Right atrium auricular region (tissue), 2 donors: ENCODE results near the gene SH3GL3. TPM values are rescaled to one million over a fixed set of nuclear protein-coding genes. Genes with fewer than 3 reads are reported as not detected.

ENCODE experiments used
- DNase-seq: peaks from one replicate; pipeline ENCODE4 v3.0.0-alpha.2; 2019; ENCODE audit warnings: low spot score
- H3K27ac ChIP-seq, 2 donors: fragments of 200-600 bp; sonication (generic); 1 replicate in 1 of 2; 2 replicates in 1 of 2; pipeline ENCODE4 v1.5.1; 2016 to 2019
- H3K27me3 ChIP-seq, 2 donors: fragments of 200-600 bp; sonication (generic); one replicate each; pipeline versions ENCODE4 v1.5.1 to v1.6.0; 2017 to 2019
- H3K36me3 ChIP-seq: fragments of 200-600 bp; sonication (generic); one replicate; pipeline ENCODE4 v1.5.1; 2016
- H3K4me1 ChIP-seq, 2 donors: fragments of 200-600 bp; sonication (generic); one replicate each; pipeline versions ENCODE4 v1.5.1 to v1.6.0; 2017 to 2019
- H3K4me3 ChIP-seq, 2 donors: fragments of 200-600 bp; sonication (generic); 1 replicate in 1 of 2; 2 replicates in 1 of 2; pipeline ENCODE4 v1.5.1; 2017 to 2019; ENCODE audit warnings: mild to moderate bottlenecking in 1 of 2, moderate library complexity in 1 of 2
- H3K9me3 ChIP-seq, 2 donors: fragments of 200-600 bp; sonication (generic); one replicate each; pipeline ENCODE4 v1.5.1; 2019
- CTCF ChIP-seq, 2 donors: fragments of 200-600 bp; sonication (generic); IDR thresholded peaks; one replicate each; pipeline ENCODE4 v1.5.1; 2019; ENCODE audit warnings: antibody characterized with exemption in 2 of 2
- total RNA-seq, 2 donors: library from RNA; depleted of rRNA; stranded (reverse); fragments of >200 nt; gene quantifications; one replicate each; pipeline ENCODE4 v1.1.0, GENCODE V29; 2016

The SH3GL3 gene
- total RNA-seq, 2 donors from 2014 or later, result 4.1 TPM; not detected in 1

- DNase-seq, result no peak
- no peaks in the 10 kb centered on the region for H3K36me3 ChIP-seq
- no peak overlapping the region for H3K4me3 ChIP-seq
- no peak for TF ChIP-seq CTCF (IDR thresholded peaks at IDR 0.05)
- no peak overlapping the region for H3K27ac ChIP-seq
- peaks cover 0 to 20% of the 10 kb centered on the region in 2 donors for H3K9me3 ChIP-seq
- H3K4me1 ChIP-seq, result no peaks in the 10 kb centered on the region
- no peaks in the 10 kb centered on the region for H3K27me3 ChIP-seq
These were observed 100.0 kb downstream of the SH3GL3 start for GRCh38 chr15:83547168-83547567.

GRCh38 chr15:83549623-83550022 is 102.5 kb downstream of the SH3GL3 start:
- Histone ChIP-seq H3K9me3 (peaks cover 0 to 12% of the 10 kb centered on the region in 2 donors), H3K27ac (no peak overlapping the region), H3K4me3 (no peak overlapping the region), H3K27me3 (no peaks in the 10 kb centered on the region), H3K4me1 (no peaks in the 10 kb centered on the region), H3K36me3 (no peaks in the 10 kb centered on the region)
- no peak for DNase-seq
- no peak for TF ChIP-seq CTCF (IDR thresholded peaks at IDR 0.05)

- no peaks in the 10 kb centered on the region for H3K9me3 ChIP-seq
- DNase-seq, result no peak
- H3K4me3 ChIP-seq, result no peak overlapping the region
- H3K27me3 ChIP-seq, result no peaks in the 10 kb centered on the region
- H3K36me3 ChIP-seq, result no peaks in the 10 kb centered on the region
- H3K27ac ChIP-seq, result no peak overlapping the region
- H3K4me1 ChIP-seq, result no peaks in the 10 kb centered on the region
- no peak for TF ChIP-seq CTCF (IDR thresholded peaks at IDR 0.05)
These were observed 107.4 kb downstream of the SH3GL3 start for GRCh38 chr15:83554558-83554957.

- H3K27me3 ChIP-seq, result no peaks in the 10 kb centered on the region
- no peaks in the 10 kb centered on the region for H3K4me1 ChIP-seq
- TF ChIP-seq CTCF (IDR thresholded peaks at IDR 0.05), result no peak
- no peaks in the 10 kb centered on the region for H3K36me3 ChIP-seq
- H3K27ac ChIP-seq, result no peak overlapping the region
- no peak for DNase-seq
- H3K9me3 ChIP-seq, result no peaks in the 10 kb centered on the region
- H3K4me3 ChIP-seq, result no peak overlapping the region
These were observed 108.2 kb downstream of the SH3GL3 start for GRCh38 chr15:83555383-83555782.

GRCh38 chr15:83556068-83556467 is 108.9 kb downstream of the SH3GL3 start:
- no peak overlapping the region for H3K4me3 ChIP-seq
- H3K27ac ChIP-seq, result no peak overlapping the region
- no peaks in the 10 kb centered on the region for H3K4me1 ChIP-seq
- no peaks in the 10 kb centered on the region for H3K9me3 ChIP-seq
- no peaks in the 10 kb centered on the region for H3K27me3 ChIP-seq
- no peak for DNase-seq
- H3K36me3 ChIP-seq, result no peaks in the 10 kb centered on the region
- TF ChIP-seq CTCF (IDR thresholded peaks at IDR 0.05), result no peak

- DNase-seq, result no peak
- Histone ChIP-seq H3K27me3 (no peaks in the 10 kb centered on the region), H3K27ac (no peak overlapping the region), H3K4me3 (no peak overlapping the region), H3K4me1 (no peaks in the 10 kb centered on the region), H3K9me3 (no peaks in the 10 kb centered on the region), H3K36me3 (no peaks in the 10 kb centered on the region)
- TF ChIP-seq CTCF (IDR thresholded peaks at IDR 0.05), result no peak
These were observed 109.6 kb downstream of the SH3GL3 start for GRCh38 chr15:83556754-83557153.
